ENCODE measurements around the gene ZFAND2A.
"Not testable (repeated sequence)": the region's sequence is repeated elsewhere in the genome, so short reads cannot be mapped to it uniquely, and the experiment has no call there.

Gene ZFAND2A

DNA sequence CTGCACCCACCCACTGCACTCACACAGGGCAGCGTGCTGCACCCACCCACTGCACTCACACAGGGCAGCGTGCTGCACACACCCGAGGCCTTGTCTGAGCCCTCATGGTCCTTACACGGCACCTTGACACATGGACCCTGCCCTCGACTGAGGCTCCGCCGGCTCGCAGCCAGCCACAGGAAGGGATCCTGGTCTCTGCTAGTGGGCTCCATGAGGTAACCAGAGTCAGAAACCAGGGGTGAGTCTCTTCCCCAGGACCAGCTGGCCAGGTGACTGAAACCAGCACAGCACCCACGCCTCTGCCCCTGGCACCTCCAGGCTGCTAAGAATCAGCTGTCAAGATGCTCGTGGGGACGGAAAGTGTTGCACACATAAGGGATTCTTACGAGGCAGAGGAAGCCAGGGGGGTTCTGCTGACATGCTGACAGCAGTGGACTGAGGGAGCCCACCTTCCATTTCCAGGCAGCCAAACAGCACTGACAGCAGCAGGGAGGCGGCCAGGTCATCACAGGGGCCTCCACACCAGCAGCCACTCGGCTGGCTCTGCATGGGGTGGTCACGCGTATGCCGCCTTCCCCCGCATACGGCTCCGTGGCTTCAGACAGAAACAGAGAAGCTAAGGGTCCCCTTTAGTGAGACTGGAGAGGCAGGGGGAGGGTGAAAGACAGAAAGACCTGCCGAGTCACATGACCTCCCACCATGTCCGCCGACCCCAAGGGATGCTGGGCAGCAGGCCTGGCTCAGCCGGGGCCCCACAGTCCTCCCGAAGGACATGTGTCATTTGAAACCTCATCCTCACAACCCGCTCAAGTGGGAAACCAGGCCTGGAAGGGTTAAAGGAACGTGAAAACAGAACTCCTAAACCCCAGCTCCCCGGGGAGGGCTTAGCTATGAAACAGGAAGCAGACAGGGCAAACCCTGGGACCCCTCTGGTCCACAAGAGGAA lies 37.8 kb downstream of the ZFAND2A start:
- DNase-seq, result no peak

DNA sequence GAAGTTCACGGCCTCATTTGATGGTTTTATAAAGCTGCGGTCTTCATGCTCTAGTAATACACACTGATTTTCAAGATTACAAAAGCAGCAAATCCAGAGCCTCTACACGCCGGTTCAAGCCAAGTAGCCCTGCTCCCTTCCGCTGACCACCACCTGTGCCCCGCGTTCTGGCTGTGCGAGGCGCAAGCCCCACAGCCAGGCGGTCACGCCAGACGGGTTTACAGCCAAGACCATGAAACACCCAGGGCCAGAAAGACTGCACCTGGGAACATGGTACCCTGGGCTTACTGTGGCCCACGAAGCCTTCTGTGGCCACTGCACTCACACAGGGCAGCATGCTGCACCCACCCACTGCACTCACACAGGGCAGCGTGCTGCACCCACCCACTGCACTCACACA lies 38.5 kb downstream of the ZFAND2A start:
- DNase-seq, result no peak

DNA sequence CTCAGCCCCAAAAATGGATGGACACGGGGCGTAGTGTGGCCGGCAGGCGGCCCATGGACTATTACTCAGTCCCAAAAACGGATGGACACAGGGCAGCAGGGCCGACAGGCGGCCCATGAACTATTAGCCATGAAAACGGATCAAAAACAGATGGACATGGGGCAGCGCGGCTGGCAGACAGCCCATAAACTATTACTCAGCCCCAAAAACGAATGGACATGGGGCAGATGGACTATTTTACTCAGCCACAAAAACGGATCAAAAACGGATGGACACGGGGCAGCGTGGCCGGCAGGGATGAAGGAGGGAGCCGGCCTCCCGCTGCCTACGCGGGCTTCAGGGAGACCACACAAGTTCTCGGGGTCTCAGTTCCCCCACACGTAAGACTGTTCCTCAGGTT lies 39.2 kb downstream of the ZFAND2A start:
- DNase-seq, result no peak

DNA sequence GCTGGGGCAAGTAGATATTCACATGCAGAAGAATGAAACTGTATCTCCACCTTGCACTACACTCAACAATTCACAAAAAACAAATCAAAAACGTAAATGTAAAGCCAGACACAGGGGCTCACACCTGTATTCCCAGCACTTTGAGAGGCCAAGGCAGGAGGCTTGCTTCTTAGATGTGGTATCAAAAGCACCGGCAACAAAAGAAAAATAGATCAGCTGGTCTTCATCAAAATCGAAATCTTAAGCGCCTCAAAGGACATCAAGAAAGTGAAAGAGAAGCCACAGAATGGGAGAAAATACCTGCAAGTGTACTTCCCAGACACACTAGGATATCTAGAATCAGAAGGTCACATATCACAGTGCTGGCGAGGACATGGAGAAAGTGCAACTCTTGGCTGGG lies 40.8 kb downstream of the ZFAND2A start:
- no peak for DNase-seq

DNA sequence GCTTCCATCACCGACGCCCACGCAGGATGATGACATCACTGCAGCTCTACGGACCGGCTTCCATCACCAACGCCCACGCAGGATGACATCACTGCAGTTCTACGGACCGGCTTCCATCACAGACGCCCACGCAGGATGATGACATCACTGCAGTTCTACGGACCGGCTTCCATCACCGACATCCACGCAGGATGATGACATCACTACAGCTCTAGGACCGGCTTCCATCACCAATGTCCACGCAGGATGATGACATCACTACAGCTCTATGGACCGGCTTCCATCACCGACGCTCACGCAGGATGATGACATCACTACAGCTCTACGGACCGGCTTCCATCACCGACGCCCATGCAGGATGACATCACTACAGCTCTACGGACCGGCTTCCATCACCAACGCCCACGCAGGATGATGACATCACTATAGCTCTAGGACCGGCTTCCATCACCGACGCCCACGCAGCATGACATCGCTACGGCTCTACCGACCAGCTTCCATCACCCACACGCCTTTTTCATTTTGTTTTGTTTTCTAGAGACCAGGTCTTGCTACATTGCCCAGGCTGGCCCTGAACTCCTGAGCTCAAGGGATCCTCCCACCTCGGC lies 42.6 kb downstream of the ZFAND2A start:
- DNase-seq, result no peak

DNA sequence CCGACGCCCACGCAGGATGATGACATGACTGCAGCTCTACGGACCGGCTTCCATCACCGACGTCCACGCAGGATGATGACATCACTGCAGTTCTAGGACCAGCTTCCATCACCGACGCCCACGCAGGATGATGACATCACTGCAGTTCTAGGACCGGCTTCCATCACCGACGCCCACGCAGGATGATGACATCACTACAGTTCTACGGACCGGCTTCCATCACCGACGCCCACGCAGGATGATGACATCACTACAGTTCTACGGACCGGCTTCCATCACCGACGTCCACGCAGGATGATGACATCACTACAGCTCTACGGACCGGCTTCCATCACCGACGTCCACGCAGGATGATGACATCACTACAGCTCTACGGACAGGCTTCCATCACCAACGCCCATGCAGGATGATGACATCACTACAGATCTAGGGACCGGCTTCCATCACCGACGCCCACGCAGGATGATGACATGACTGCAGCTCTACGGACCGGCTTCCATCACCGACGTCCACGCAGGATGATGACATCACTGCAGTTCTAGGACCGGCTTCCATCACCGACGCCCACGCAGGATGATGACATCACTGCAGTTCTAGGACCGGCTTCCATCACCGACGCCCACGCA lies 43.5 kb downstream of the ZFAND2A start:
- DNase-seq, result not testable (repeated sequence)

DNA sequence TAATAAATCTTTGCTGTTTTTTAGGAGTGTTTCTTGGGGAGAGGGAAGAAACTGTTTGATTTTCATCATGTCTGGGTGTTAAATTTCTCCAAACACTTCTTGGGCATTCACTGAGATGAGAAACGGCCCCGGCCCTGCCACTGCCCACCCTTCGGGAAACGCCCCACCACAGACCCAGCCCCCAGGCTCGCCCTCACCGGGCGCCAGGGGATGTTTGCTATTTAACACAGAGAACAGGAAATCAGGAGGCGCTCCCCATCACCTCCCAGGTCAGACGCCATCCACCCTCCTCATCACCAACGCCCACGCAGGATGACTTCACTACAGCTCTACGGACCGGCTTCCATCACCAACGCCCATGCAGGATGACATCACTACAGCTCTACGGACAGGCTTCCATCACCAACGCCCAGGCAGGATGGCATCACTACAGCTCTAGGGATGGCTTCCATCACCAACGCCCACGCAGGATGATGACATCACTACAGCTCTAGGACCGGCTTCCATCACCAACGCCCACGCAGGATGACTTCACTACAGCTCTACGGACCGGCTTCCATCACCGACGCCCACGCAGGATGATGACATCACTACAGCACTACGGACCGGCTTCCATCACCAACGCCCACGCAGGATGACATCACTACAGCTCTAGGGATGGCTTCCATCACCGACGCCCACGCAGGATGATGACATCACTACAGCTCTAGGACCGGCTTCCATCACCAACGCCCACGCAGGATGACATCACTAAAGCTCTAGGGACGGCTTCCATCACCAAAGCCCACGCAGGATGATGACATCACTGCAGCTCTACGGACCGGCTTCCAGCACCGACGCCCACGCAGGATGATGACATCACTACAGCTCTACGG lies 44.6 kb downstream of the ZFAND2A start:
- not testable (repeated sequence) for DNase-seq

DNA sequence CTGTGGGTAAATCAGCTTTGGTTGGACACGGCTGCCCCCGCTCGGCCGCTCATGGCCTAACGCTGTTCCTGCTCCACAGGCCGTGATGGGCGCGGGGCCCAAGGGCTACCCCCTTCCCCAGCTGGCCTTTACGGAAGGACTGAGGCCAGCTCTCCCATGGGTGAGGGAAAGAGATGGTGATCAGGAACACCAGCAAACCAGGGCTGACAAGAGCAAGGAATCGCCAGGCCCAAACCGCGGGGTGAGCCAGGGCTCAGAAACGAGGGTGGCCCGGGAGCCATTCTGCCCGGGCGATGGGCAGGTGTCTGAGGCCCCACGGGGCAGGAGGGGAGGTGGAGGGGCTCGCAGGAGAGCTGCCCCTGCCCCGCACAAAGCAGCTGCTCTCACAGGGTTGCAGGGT lies 45.5 kb downstream of the ZFAND2A start:
- DNase-seq, result no peak

DNA sequence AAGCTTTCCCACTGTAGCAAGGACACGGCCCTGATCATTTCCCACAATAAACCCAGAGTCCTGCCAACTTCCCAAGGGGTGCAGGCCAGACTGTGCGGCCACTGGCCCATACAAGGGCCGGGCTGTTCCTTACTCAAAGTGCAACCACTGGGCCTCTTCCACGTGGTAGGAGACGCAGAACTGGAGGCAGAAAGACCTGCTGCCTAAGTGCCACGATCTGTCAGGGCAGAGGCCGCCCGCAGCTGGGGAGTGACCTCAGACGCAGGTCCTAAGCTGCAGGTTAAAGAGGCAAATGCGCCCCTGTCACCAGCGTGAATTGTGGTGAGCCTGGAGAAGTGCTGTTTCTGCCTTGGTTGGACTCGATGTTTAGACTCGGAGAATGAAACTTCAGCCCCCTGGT lies 45.9 kb downstream of the ZFAND2A start:
- DNase-seq, result no peak

DNA sequence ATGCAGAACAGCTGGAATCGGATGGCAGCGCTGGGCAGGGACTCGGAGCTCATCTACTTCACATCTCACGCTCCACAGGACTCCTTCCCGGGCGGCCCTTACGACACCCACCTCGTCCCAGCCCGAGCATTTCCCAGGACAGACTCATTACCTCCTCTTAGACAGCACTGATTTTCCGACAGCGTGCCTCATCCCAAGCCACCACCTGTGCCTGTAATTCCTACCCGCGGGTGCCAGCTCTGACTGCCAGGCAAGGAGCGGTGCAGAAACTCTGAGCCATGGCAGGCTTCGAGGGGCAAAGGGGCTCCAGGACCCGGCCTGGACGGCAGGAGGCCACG lies 46.5 kb downstream of the ZFAND2A start:
- DNase-seq, result no peak

DNA sequence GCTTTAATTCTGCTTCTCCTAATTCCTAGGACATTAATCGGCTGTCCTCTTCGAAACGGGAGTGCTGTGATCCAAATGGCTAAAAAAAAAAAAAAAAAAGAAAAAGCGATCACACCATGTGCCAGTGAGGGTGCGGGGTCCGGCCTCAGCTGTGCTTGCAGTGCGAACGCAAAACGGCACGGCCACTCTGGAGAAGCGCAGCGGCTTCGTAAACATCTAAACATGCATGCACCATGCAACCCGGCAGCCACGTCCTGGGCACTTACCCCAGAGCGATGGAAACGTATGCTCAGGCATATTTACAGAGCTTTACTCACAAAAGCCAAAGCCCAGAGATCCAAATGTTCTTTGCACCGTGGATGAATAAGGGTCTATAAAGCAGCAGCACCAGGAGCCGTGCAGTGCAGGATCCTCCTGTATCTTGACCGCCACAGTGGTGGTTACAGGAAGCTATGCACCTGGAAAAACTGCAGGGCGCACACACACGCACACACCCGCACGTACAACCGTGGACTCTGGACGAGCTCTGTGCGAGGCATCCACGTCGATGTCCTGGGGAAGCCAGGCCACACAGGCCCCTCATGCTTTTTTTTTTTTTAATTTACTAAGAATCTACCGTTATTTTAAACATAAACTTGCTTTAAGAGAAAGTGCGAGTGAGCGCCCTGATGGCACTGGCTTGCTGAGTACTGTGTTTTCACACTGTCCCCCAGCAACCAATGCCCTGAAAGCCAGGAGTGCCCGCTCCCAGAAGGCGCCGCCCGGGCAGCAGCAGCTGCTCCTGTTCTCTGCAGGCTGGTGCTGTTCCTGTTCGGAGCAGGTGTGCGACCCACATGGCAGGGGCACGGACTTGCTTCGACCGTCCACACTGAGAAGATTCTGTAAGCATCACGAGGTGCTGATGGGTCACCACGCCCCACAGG lies 47.1 kb downstream of the ZFAND2A start:
- no peak for DNase-seq

DNA sequence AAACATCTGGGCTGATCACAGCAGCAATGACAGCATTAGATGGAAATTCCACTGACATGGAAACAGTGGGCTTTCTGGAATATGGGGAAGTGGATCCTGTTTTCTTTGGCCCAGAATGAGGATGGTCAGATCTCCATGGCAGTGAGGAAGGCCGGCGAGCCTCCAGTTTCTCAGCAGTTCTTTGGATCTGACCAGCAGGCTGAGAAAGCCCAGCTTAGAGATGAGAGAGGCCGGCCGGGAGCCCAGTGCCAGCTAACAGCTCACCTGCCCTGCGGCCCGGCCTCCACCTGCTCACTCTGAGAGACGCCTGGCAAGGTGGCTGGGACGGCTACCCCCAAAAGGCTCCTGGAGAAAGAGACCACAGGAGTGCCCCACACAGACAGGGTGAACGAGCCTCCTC lies 47.9 kb downstream of the ZFAND2A start:
- no peak for DNase-seq

DNA sequence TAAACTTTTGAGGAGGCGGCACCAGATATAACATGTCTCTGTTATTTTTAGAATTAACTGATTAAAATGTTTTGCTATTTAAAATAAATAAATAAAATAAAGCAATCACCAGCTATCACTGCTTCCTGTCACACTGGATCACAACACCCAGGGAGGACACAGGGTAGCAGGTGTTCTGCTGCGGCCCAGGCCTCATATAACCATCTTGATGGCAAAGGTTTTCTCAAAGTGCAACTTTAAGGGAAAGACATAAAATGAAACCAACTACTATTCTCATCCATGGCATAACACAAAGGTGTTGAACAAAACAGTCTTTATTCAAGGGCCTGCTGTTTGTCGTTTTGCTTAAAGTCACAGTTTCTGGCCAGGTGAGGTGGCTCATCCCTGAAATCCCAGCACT lies 48.8 kb downstream of the ZFAND2A start:
- DNase-seq, result no peak

DNA sequence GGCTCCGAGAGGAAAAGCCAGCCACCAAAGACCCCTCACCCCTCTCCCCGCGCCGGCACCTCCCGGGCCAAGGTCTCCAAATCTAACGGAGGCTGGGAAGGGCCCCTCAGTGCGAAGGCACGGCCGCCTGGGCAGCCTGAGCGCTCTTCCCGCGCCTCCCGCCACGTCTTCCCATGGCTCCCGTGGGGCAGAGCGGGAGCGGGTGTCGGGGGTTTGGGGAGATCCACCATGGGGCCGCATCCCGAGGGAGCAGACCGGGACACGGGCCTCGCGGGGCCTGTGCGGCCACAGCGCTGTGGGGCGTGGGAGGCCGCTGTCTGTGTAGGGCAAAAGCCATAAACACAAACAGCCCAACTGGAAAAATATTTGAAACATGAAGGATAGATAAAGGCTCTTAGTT lies 49.6 kb downstream of the ZFAND2A start:
- DNase-seq, result no peak

DNA sequence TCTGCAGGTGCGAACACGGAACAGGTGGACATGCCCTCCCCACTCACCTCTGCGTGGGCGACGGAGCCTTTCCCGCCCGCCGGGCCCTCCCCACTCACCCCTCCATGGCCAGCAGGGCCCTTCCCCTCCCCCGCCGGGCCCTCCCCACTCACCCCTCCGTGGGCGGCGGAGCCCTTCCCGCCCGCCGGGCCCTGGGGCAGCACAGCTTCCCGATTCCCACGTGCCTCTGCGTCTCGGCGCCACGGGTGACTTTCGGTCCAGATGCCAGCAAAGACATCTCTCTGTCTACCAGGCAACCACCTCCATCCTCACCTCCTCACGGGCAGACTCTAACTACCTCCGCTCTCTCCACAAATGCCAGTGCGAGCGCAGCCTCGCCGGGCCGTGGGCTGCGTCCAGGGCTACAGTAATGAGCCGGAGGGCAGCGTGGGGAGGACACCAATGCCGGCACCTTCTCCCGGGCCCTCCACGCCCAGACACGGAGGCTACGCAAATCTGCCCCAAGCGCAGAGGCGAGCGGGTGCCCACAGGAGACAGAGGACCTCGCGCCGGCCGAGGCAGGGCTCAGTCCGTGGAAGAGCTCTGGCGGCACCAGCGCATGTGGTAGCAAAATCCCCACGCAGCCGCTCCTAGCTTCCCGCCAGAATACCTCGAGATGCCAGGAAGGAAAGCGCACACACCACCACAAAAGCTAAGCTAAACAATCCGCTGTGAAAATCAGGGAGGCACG lies 50.2 kb downstream of the ZFAND2A start:
- DNase-seq, result no peak

DNA sequence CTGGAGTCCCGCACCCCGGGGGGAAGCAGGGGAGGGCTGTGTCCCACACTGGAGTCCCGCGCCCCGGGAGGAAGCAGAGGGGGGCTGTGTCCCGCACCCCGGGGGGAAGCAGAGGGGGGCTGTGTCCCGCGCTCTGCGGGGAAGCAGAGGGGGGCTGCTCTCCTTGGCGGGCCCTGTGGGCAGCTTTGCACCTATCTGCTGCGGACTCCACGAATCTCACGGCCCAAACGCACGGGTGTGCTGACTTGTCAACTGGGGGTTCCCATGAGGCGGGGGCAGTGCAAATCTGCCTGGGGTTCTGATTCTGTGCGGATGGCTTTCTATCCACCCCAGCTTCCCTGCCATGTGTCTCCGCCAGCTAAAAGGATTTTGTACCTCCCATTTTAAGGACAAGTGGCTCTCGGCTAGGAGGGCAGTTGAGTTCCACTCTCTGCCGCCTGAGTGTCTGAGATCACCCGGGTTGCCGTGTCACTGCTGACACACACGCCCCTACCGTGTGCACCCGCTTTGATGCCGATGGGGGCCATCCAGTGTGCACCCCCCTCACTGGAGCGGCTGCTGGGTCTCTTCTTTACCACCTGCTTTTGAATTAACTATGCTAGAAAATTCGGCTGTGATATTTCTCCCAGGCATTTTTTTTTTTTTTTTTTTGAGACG lies 51.6 kb downstream of the ZFAND2A start:
- DNase-seq, result no peak

DNA sequence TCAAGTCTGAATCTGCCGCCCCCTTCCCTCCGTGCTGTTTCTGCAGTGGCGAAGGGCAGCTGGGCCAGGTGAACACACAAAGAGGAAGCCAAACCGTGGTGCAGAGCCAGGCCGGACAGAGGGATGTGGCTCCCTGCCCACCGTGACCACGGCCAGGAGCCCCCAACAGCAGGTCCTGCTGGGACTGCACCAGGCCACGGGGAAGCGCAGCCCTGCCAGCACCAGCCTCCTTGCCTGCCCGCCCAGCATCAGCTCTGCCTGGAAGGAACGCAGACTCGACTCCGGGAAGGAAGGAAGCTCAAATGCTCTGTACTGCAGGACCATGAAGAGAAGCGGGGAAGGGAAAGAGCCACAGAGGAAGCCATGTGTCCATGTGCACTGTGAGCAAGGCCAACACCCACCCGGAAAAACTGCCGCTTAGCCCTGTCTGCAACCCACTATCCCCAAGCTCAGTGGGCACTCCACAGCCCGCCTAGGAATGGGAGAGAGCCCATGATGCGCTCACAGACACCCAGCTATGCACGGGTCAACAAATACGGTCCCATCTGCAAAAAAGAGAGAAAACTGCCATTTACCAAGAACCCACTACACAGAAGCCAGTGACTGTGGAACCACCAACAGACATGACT lies 53.1 kb downstream of the ZFAND2A start:
- no peak for DNase-seq

DNA sequence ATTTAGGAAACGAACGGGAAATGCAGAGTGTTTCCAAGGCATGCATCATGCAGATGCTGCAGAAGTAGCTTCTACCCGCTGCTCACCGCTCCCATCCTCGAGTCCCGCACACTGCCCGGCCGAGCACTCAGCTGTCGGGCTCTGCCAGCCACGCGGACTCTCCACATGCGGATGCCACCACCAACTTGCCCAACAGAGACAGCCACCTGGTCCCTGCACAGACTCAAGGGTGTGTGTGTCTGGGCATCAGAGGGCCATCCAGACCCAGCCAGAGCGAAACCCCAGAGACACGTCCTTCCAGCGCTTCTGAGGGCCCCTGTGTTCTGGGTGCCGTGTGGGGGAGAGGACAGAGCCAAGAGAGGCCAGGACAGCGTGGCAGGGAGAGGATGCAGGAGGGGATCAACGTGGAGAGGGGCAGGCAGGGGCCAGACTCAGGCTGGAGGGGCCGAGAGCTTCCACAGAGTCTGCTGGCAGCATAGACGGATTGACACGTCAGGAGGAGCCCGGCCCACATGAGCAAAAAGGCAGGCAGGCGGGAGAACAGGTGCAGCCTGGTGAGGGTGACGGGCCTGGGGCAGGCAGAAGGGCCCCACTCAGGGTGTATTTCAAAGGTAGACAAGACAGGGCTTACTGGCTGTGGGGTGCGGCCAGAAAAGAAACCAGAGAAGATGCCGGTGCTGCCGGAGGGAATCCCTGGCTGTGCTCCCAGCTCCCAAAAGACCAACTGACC lies 53.8 kb downstream of the ZFAND2A start:
- DNase-seq, result no peak

DNA sequence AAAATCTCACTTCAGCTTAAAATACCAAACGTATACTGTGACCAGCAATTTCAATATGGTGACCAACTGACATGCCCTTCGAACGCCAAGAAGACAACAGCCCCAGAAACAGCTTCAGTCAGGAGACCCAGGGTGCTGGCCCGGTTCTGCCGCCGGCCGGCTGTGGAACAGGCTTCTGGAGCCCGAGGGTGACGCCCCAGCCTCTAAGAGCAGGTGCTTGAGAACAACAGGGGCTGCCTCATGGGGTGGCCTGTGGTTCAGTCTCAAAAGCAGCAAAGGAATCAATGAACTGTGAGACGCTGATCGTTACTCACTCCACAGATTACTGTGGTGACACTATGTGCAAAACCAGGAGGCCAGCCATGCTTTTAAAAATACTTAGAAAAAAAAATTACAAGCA lies 54.8 kb downstream of the ZFAND2A start:
- no peak for DNase-seq
